Motor neuron (in vitro differentiated cells): ENCODE measurements around the gene NMNAT3. TPM values are rescaled to one million over a fixed set of nuclear protein-coding genes. Genes with fewer than 3 reads are reported as not detected.
A peak's percentile ranks its signal among the peaks of the same experiment; 100 is the strongest.

ENCODE experiments used
- ATAC-seq, 8 experiments: fragments of 200-7000 bp; cut with Tn5 transposase; replicated peaks in 6 of 8; 2 replicates each; pipeline ENCODE4 v1.8.0; 2021; ENCODE audit warnings: mild to moderate bottlenecking in 8 of 8, moderate library complexity in 8 of 8
- H3K27ac ChIP-seq, 2 donors: fragments of 250-450 bp; sonication (Bioruptor Pico); 2 replicates each; pipeline ENCODE4 v1.9.0; 2021; ENCODE audit warnings: antibody characterized with exemption in 2 of 2, mild to moderate bottlenecking in 2 of 2, moderate library complexity in 1 of 2
- H3K4me1 ChIP-seq, 2 donors: fragments of 250-450 bp; sonication (Bioruptor Pico); replicated peaks in 1 of 2; 2 replicates each; pipeline ENCODE4 v1.6.1; 2021; ENCODE audit warnings: antibody characterized with exemption in 2 of 2, mild to moderate bottlenecking in 2 of 2, moderate library complexity in 1 of 2
- H3K4me3 ChIP-seq, 5 donors: fragments of 250-450 bp; sonication (Bioruptor Pico); 2 replicates each; pipeline ENCODE4 v1.9.0; 2021; ENCODE audit warnings: antibody characterized with exemption in 5 of 5, mild to moderate bottlenecking in 5 of 5, moderate library complexity in 4 of 5
- WGBS, 10 experiments: fragments of 450-650 bp; shearing (Covaris generic); methylation state at CpG; one replicate each; pipeline ENCODE4 v1.0.0; 2022; 5-methylcytosine and 5-hydroxymethylcytosine counted together
- in situ Hi-C, 9 experiments: fragments of 400-800 bp; cut with MboI; loops; one replicate each; pipeline ENCODE4 v1.15.0; 2021; ENCODE audit warnings: low sequenced_read_pairs in 9 of 9, low pct_unique_long_range_greater_than_20kb in 2 of 9; ENCODE audit not compliant: unreplicated experiment in 9 of 9
- total RNA-seq, 8 experiments: library from RNA; unstranded; fragments of 300-600 nt; gene quantifications; 2 replicates each; pipeline versions ENCODE4 v1.2.3 to v1.2.4, GENCODE V29; 2022

The NMNAT3 gene
- total RNA-seq, 8 experiments from 2014 or later, result 0.66 to 13.4 (median 6.1) TPM

- ATAC-seq, result peak in 1 of 8 experiments; percentile 24
- Histone ChIP-seq H3K4me3 (no peak overlapping the region), H3K27ac (no peak overlapping the region), H3K4me1 (peaks cover 0 to 3% of the 10 kb centered on the region in 2 donors)
- whole genome bisulfite sequencing, 10 experiments, result 80 to 100% (median 100%) methylated on average over 1 to 3 of the region's 5 CpGs; no CpG with 5 or more reads in 3 of the 10 experiments
- in situ Hi-C loops, result no loop called here
These were observed 160.3 kb downstream of the NMNAT3 start for GRCh38 chr3:139517321-139518065.

DNA sequence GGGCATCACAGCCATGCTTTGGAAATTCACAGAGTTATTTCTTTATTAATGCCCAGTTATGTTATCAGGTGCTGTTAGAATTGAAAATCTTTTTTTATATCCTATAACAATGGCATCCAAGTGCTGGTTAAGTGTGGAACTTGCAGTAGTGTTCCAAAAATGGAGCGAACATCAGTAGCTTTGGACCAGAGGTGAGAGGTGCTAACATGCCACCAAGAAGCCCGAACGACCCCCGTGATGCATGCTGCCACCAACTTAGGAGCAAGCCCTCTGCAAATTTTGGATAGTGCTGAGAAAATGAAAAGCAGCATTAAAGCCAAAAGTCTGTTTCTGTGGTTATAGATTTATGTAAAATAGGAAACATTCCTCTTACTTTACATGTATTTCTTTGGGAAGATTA lies 163.0 kb downstream of the NMNAT3 start:
- WGBS, 10 experiments, result 55 to 94% (median 82%) methylated on average over 2 to 4 of the region's 4 CpGs; no CpG with 5 or more reads in 5 of the 10 experiments
- in situ Hi-C loops, result no loop called here
- H3K27ac ChIP-seq, result no peak overlapping the region
- H3K4me3 ChIP-seq, result no peak overlapping the region
- ATAC-seq, result no peak
- H3K4me1 ChIP-seq, result no peaks in the 10 kb centered on the region

Other genes starting within 250 kb of the NMNAT3 start
- 1 to 10 TPM in 4 of 8 experiments, under 1 TPM in 1, not detected in 3; 0.73 to 3.3 (median 1.4) TPM for gene RBP2, start 201.5 kb downstream of the NMNAT3 start, total RNA-seq
- gene RBP1, start 138.2 kb downstream of the NMNAT3 start, total RNA-seq, result 1,000 to 10,000 TPM in 2 of 8 experiments, 100 to 1,000 TPM in 4, 10 to 100 TPM in 2; 48.2 to 1,464 (median 577) TPM